T-helper 17 cell (primary cell): Measurements from ENCODE around the gene UGT2B10. TPM values are rescaled to one million over a fixed set of nuclear protein-coding genes. Genes with fewer than 3 reads are reported as not detected.

Experiments
- ATAC-seq: fragments of 150-1000 bp; cut with Tn5 transposase; 2 replicates; pipeline ENCODE4 v1.10.0; 2021; ENCODE audit warnings: mild to moderate bottlenecking, moderate library complexity
- DNase-seq, 3 donors: peaks; one replicate each; pipeline versions ENCODE4 v3.0.0 to v3.0.0-alpha.2; 2020 to 2021
- H3K9me3 ChIP-seq: one replicate; pipeline ENCODE4 v1.7.0; 2013; ENCODE audit warnings: low read length, mild to moderate bottlenecking; ENCODE audit not compliant: control insufficient read depth, poor library complexity, severe bottlenecking
- H3K27ac Mint-ChIP-seq: one replicate; pipeline ENCODE4 v1.8.0; 2022; ENCODE audit warnings: mild to moderate bottlenecking, moderate library complexity, mixed read lengths
- H3K27me3 Mint-ChIP-seq: one replicate; pipeline ENCODE4 v1.8.0; 2022; ENCODE audit warnings: mixed read lengths
- H3K36me3 Mint-ChIP-seq: one replicate; pipeline ENCODE4 v1.8.0; 2022; ENCODE audit warnings: low read depth, mixed read lengths
- H3K4me1 Mint-ChIP-seq: one replicate; pipeline ENCODE4 v1.8.0; 2022; ENCODE audit warnings: mild to moderate bottlenecking, mixed read lengths
- H3K4me3 Mint-ChIP-seq: one replicate; pipeline ENCODE4 v1.8.0; 2022; ENCODE audit warnings: mild to moderate bottlenecking, moderate library complexity, mixed read lengths
- total RNA-seq, 4 donors: library from RNA in 2 of 4; stranded (reverse) in 2 of 4; gene quantifications; one replicate each; pipeline ENCODE4 v1.2.3 and lab custom pipeline; 2022 to 2026

Gene UGT2B10
- total RNA-seq, 2 donors from 2014 or later = not detected

DNA sequence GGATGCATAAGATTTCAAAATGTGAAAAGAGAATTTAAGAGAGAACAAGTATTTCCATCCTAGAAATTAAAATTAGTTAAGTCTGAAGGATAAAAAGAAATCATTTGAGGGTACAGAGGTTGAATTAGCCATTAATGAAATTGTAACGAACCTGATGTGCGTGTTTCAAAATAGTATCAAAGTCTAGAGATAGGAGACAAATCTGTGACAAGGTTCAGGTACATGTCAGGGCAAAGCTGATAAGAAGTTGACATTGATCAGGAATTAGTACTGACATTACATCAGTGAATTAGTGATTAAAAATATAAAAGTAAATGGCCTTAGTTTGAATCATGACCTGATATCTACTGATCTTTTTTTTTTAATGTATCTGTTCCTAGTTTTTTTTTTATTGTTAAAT, 62.3 kb downstream of the UGT2B10 start:
- DNase-seq (no peak), ATAC-seq (no peak)
- H3K4me3 Mint-ChIP-seq = no peak overlapping the region
- H3K36me3 Mint-ChIP-seq = no peaks in the 10 kb centered on the region
- no peaks in the 10 kb centered on the region for H3K9me3 ChIP-seq
- no peaks in the 10 kb centered on the region for H3K27me3 Mint-ChIP-seq
- no peaks in the 10 kb centered on the region for H3K4me1 Mint-ChIP-seq
- H3K27ac Mint-ChIP-seq = no peak overlapping the region

Other genes starting within 250 kb of the UGT2B10 start
- gene UGT2B17, start 239.7 kb upstream of the UGT2B10 start, total RNA-seq = not detected
- gene UGT2B15, start 145.3 kb upstream of the UGT2B10 start, total RNA-seq = not detected
- not detected for gene UGT2A3, start 135.8 kb downstream of the UGT2B10 start, total RNA-seq